GM18907 (cell line): ENCODE data around the gene NALCN.
"Not testable (repeated sequence)": the region's sequence is repeated elsewhere in the genome, so short reads cannot be mapped to it uniquely, and the experiment has no call there.

ENCODE experiments used
- ATAC-seq: cut with Tn5 transposase; IDR thresholded peaks from one replicate; pipeline ENCODE4 v1.9.1; 2021; ENCODE audit warnings: mild to moderate bottlenecking, moderate library complexity; ENCODE audit not compliant: unreplicated experiment

Gene NALCN

GRCh38 chr13:101343128-101343787 is 73.0 kb downstream of the NALCN start:
- no peak for ATAC-seq

- no peak for ATAC-seq
These were observed 74.8 kb downstream of the NALCN start for GRCh38 chr13:101341464-101341863.

GRCh38 chr13:101339202-101339601 is 77.1 kb downstream of the NALCN start:
- no peak for ATAC-seq

- no peak for ATAC-seq
These were observed 83.7 kb downstream of the NALCN start for GRCh38 chr13:101332583-101332982.

- no peak for ATAC-seq
These were observed 84.6 kb downstream of the NALCN start for GRCh38 chr13:101331731-101332130.

- no peak for ATAC-seq
These were observed 88.4 kb downstream of the NALCN start for GRCh38 chr13:101327871-101328270.

- no peak for ATAC-seq
These were observed 89.6 kb downstream of the NALCN start for GRCh38 chr13:101326710-101327109.

GRCh38 chr13:101325423-101325822 is 90.9 kb downstream of the NALCN start:
- no peak for ATAC-seq

GRCh38 chr13:101323601-101324000 is 92.7 kb downstream of the NALCN start:
- no peak for ATAC-seq

- no peak for ATAC-seq
These were observed 98.3 kb downstream of the NALCN start for GRCh38 chr13:101317986-101318523.

GRCh38 chr13:101313479-101313878 is 102.8 kb downstream of the NALCN start:
- not testable (repeated sequence) for ATAC-seq

- ATAC-seq = no peak
These were observed 107.2 kb downstream of the NALCN start for GRCh38 chr13:101309014-101309619.

GRCh38 chr13:101308247-101309013 is 107.9 kb downstream of the NALCN start:
- no peak for ATAC-seq

GRCh38 chr13:101307181-101307701 is 109.1 kb downstream of the NALCN start:
- ATAC-seq = no peak

- ATAC-seq = no peak
These were observed 109.5 kb downstream of the NALCN start for GRCh38 chr13:101306773-101307172.

GRCh38 chr13:101305981-101306411 is 110.3 kb downstream of the NALCN start:
- no peak for ATAC-seq

GRCh38 chr13:101303521-101303920 is 112.8 kb downstream of the NALCN start:
- no peak for ATAC-seq

- no peak for ATAC-seq
These were observed 115.3 kb downstream of the NALCN start for GRCh38 chr13:101301053-101301452.

- no peak for ATAC-seq
These were observed 115.8 kb downstream of the NALCN start for GRCh38 chr13:101300531-101300930.

GRCh38 chr13:101298517-101298916 is 117.8 kb downstream of the NALCN start:
- ATAC-seq = no peak

- ATAC-seq = no peak
These were observed 118.5 kb downstream of the NALCN start for GRCh38 chr13:101297794-101298193.
